Activated CD4-positive, alpha-beta T cell treated with anti-CD3 and anti-CD28 coated beads for 36 hours (primary cell): ENCODE data around the gene SGPL1. TPM values are rescaled to one million over a fixed set of nuclear protein-coding genes. Genes with fewer than 3 reads are reported as not detected.

Experiments used
- ATAC-seq: fragments of 200-7000 bp; cut with Tn5 transposase; one replicate; pipeline ENCODE4 v1.10.0; 2021; ENCODE audit warnings: mild to moderate bottlenecking, moderate library complexity
- CTCF ChIA-PET: fragments of 350-600 bp; sonication (Branson Sonifier 250); formaldehyde crosslinking; loops from one replicate; lab custom pipeline; 2021; ENCODE audit warnings: antibody characterized with exemption; lab: Charles Lee
- POLR2A ChIA-PET: fragments of 350-600 bp; sonication (Branson Sonifier 250); formaldehyde crosslinking; loops from one replicate; lab custom pipeline; 2021; ENCODE audit warnings: antibody characterized with exemption, inconsistent platforms; lab: Charles Lee
- DNase-seq: peaks from one replicate; pipeline ENCODE4 v3.0.0-alpha.2; 2020
- H3K27ac Mint-ChIP-seq: one replicate; pipeline ENCODE4 v1.8.0; 2021; ENCODE audit warnings: mixed read lengths
- H3K27me3 Mint-ChIP-seq: one replicate; pipeline ENCODE4 v1.8.0; 2021; ENCODE audit warnings: mixed read lengths
- H3K36me3 Mint-ChIP-seq: one replicate; pipeline ENCODE4 v1.8.0; 2021; ENCODE audit warnings: low read depth, mixed read lengths
- H3K4me1 Mint-ChIP-seq: one replicate; pipeline ENCODE4 v1.8.0; 2021; ENCODE audit warnings: mixed read lengths
- H3K4me3 Mint-ChIP-seq: one replicate; pipeline ENCODE4 v1.8.0; 2021; ENCODE audit warnings: mild to moderate bottlenecking, moderate library complexity, mixed read lengths
- H3K9me3 Mint-ChIP-seq: one replicate; pipeline ENCODE4 v1.8.0; 2021; ENCODE audit warnings: low read depth, mixed read lengths
- intact Hi-C, 2 experiments: fragments of 100-400 bp; cut with DNase I in 1 of 2; cut with micrococcal nuclease in 1 of 2; formaldehyde crosslinking; loops; one replicate each; pipeline versions ENCODE4 v1.14.2 to v1.15.1; 2022 to 2024; cut with DNase I, micrococcal nuclease
- total RNA-seq, 2 experiments: library from RNA; stranded (reverse); gene quantifications; one replicate each; pipeline ENCODE4 v1.2.3, GENCODE V29; 2021

SGPL1 gene
- total RNA-seq, 2 experiments from 2014 or later = 33.7 to 48.7 TPM

GRCh38 chr10:70803775-70804420, 11.8 kb upstream of the SGPL1 start:
- H3K27ac Mint-ChIP-seq = no peak overlapping the region
- no peaks in the 10 kb centered on the region for H3K4me1 Mint-ChIP-seq
- ChIA-PET CTCF (interaction anchor here (0.6 kb wide), 4 partner anchors 23 to 267 kb away, joined by 3 to 4 read pairs (median 3); no protein-coding TSS in a partner anchor), POLR2A (no interaction called here)
- intact Hi-C loops = no loop called here
- ATAC-seq (no peak), DNase-seq (no peak)
- H3K27me3 Mint-ChIP-seq = peaks cover 16% of the 10 kb centered on the region
- H3K36me3 Mint-ChIP-seq = no peaks in the 10 kb centered on the region
- no peaks in the 10 kb centered on the region for H3K9me3 Mint-ChIP-seq
- no peak overlapping the region for H3K4me3 Mint-ChIP-seq

DNA sequence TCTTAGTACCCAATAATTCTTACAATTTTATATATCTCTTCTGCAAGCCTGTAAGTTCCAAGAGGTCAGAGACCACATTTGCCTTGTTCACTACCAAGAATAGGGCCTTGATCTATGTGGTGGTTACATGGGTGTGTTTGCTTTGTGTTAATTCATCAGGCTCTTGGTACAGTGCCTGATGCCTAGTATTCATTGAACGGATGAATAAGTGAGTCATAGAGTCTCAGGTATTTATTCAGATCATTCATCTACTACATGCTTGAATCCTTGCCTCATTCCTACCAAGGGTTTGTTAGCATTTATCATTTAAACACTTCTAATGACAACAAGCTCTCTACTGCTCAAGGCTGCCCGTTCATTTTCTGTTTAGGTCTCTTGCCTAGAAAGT, 11.3 kb upstream of the SGPL1 start:
- Mint-ChIP-seq H3K36me3 (no peaks in the 10 kb centered on the region), H3K4me1 (no peaks in the 10 kb centered on the region), H3K27me3 (peaks cover 14% of the 10 kb centered on the region), H3K27ac (no peak overlapping the region), H3K9me3 (no peaks in the 10 kb centered on the region), H3K4me3 (no peak overlapping the region)
- DNase-seq (no peak), ATAC-seq (no peak)
- ChIA-PET POLR2A (no interaction called here), CTCF (interaction anchor here (0.6 kb wide), 1 partner anchor 174 kb away, joined by 3 read pairs; no protein-coding TSS in a partner anchor)
- intact Hi-C loops = no loop called here

DNA sequence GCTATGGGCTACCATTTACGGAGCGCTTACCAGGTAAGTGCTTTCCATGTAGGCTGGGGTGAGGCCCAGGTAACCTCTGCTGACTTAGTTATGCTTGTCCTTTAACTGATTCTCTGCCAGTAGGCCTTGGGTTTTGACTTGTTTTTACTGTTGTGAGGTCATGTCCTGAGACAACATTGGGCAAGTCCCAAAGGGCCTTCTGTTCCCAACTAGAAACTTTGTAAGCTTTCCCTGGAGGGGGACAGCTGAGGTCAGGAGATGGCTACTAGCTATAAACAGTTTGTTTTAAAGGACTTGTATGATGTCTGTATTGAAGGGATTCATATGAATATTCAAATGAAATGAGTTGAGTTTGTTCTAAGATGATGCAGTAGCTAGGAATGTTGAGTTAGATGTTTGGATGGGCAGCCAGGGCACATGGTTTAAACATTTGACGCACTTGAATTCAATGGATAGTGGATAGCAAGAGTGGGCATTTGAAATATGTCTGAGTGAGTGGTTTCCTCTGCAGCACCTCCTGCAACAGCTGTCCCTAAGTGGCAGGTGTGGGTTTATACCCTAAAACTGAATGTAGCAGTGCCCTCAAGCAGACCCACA, 10.0 kb upstream of the SGPL1 start:
- Mint-ChIP-seq H3K36me3 (no peaks in the 10 kb centered on the region), H3K27me3 (peaks cover 8% of the 10 kb centered on the region), H3K4me3 (no peak overlapping the region), H3K4me1 (no peaks in the 10 kb centered on the region), H3K27ac (no peak overlapping the region), H3K9me3 (no peaks in the 10 kb centered on the region)
- no peak for ATAC-seq
- no peak for DNase-seq
- ChIA-PET CTCF (interaction anchor here (0.6 to 1.4 kb wide), 3 partner anchors 98 to 344 kb away, joined by 4 to 5 read pairs (median 4); no protein-coding TSS in a partner anchor), POLR2A (no interaction called here)
- intact Hi-C loops = no loop called here

GRCh38 chr10:70806841-70807240, 8.9 kb upstream of the SGPL1 start:
- Mint-ChIP-seq H3K27me3 (peaks cover 8% of the 10 kb centered on the region), H3K36me3 (no peaks in the 10 kb centered on the region), H3K4me1 (no peaks in the 10 kb centered on the region), H3K27ac (no peak overlapping the region), H3K9me3 (no peaks in the 10 kb centered on the region), H3K4me3 (no peak overlapping the region)
- DNase-seq = no peak
- ATAC-seq = no peak
- intact Hi-C loops = no loop called here
- ChIA-PET POLR2A (interaction anchor here (0.6 kb wide), 1 partner anchor 426 kb away, joined by 4 read pairs; no protein-coding TSS in a partner anchor), CTCF (interaction anchor here (1.4 kb wide), 1 partner anchor 97 kb away, joined by 4 read pairs; no protein-coding TSS in a partner anchor)

DNA sequence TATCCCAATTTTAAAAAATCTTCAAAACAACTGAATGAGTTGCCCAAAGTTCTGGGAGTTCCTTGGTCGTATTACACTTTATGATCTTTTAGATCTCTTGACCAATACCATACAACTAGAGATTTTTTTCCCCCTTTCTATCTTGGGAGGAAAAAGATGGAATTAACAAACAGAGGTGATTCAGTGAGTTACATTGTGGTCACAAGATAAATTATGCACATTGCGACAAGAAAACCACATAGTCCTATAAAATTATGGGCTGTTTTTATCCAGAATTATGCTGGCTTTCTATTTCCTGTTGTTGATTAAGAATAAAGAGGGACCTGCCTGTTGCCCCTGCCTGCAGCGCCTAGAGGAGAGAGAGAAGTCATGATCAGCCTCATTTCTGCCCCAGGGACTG, 8.2 kb upstream of the SGPL1 start:
- Mint-ChIP-seq H3K4me3 (no peak overlapping the region), H3K36me3 (no peaks in the 10 kb centered on the region), H3K27me3 (peaks cover 6% of the 10 kb centered on the region), H3K27ac (no peak overlapping the region), H3K4me1 (no peaks in the 10 kb centered on the region), H3K9me3 (no peaks in the 10 kb centered on the region)
- no peak for ATAC-seq
- intact Hi-C loops = no loop called here
- no peak for DNase-seq
- POLR2A ChIA-PET = no interaction called here
- CTCF ChIA-PET = interaction anchor here (1.6 kb wide), 1 partner anchor 256 kb away, joined by 3 read pairs; no protein-coding TSS in a partner anchor

- Mint-ChIP-seq H3K27me3 (peaks cover 2% of the 10 kb centered on the region), H3K9me3 (no peaks in the 10 kb centered on the region), H3K36me3 (no peaks in the 10 kb centered on the region), H3K4me3 (no peak overlapping the region), H3K27ac (no peak overlapping the region), H3K4me1 (peaks cover under 1% of the 10 kb centered on the region)
- ChIA-PET POLR2A (no interaction called here), CTCF (interaction anchor here (1.3 to 1.6 kb wide), 2 partner anchors 69 to 258 kb away, joined by 3 to 4 read pairs; no protein-coding TSS in a partner anchor)
- ATAC-seq = no peak
- intact Hi-C loops = no loop called here
- DNase-seq = no peak
Observed at GRCh38 chr10:70809011-70809611, 6.6 kb upstream of the SGPL1 start.

DNA sequence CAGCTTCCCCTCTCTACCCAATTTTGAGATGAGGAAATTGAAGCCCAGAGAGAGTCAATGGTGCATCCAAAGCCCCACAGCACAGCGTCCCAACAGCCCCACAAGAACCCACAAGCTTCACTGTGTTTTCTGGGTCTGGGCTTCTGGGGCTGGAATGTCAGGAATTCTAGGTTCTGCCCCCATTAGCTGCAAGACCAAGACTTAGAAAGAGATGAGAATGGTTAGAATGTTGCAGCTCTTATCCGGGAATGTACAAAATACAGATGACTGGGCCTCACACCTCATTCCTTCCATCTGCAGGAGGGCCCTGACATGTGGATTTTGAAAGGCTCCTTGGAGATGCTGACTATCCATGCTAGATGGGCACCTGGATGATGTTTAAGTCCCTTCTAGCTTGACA, 6.0 kb upstream of the SGPL1 start:
- no peaks in the 10 kb centered on the region for H3K9me3 Mint-ChIP-seq
- DNase-seq (no peak), ATAC-seq (no peak)
- POLR2A ChIA-PET = interaction anchor here (0.6 kb wide), 1 partner anchor 78 kb away, joined by 7 read pairs; no protein-coding TSS in a partner anchor
- intact Hi-C loops = loop anchor here in 1 of 2 experiments (10.0 kb wide), 1 partner anchor 405 kb away; the partner anchor contains the start of gene UNC5B
- CTCF ChIA-PET = interaction anchor here (0.6 to 1.3 kb wide), 2 partner anchors 8 to 69 kb away, joined by 3 to 4 read pairs; no protein-coding TSS in a partner anchor
- no peak overlapping the region for H3K27ac Mint-ChIP-seq
- no peak overlapping the region for H3K4me3 Mint-ChIP-seq
- peaks cover 6% of the 10 kb centered on the region for H3K4me1 Mint-ChIP-seq
- no peaks in the 10 kb centered on the region for H3K36me3 Mint-ChIP-seq
- H3K27me3 Mint-ChIP-seq = peaks cover 2% of the 10 kb centered on the region

DNA sequence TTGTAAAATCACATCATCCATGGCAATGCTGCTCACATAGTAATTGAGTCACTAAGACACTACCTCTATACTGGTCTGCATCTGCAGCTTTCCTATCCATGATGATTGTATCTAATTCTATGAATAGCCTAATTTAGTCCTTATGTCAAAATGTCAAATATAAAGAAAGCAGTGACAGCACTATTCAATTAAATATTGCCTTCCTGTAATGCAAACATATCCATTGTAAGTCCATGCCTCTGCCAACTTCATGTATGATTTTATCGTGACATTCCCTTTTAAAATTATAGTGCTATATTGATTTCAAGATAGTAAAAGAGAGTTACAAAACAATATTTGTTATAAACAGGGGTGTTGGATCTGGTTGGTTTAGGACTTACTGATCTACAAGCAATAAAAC, 4.8 kb upstream of the SGPL1 start:
- ATAC-seq = no peak
- peaks cover 8% of the 10 kb centered on the region for H3K4me1 Mint-ChIP-seq
- intact Hi-C loops = loop anchor here in 1 of 2 experiments (10.0 kb wide), 1 partner anchor 404 kb away; the partner anchor contains the start of gene UNC5B
- no peak for DNase-seq
- no peaks in the 10 kb centered on the region for H3K9me3 Mint-ChIP-seq
- H3K4me3 Mint-ChIP-seq = no peak overlapping the region
- ChIA-PET POLR2A (no interaction called here), CTCF (no interaction called here)
- no peak overlapping the region for H3K27ac Mint-ChIP-seq
- H3K36me3 Mint-ChIP-seq = no peaks in the 10 kb centered on the region
- H3K27me3 Mint-ChIP-seq = peaks cover 2% of the 10 kb centered on the region

- intact Hi-C loops = loop anchor here in 1 of 2 experiments (10.0 kb wide), 1 partner anchor 403 kb away; the partner anchor contains the start of gene UNC5B
- ATAC-seq = no peak
- POLR2A ChIA-PET = no interaction called here
Observed at GRCh38 chr10:70811881-70812280, 3.9 kb upstream of the SGPL1 start.

DNA sequence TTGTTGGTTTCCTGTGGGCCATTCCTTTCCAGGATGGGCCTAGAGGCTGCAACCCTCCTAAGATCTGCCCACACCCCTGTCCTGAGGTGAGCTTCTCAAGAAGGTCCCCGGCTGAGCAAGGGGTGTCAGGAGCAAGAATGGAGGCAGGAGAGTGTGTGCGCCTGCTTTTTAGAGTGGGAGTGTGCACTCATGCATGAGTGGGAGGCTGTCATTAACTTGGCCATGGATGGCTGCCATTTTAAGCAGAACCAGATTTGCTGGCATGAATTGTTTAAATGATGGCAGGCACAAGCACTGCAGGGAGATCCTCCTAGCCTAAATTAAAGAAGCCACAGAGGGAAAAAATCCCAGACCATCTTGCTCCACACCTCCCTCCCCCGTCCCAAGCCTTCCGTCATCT, 2.9 kb upstream of the SGPL1 start:
- Mint-ChIP-seq H3K9me3 (no peaks in the 10 kb centered on the region), H3K27ac (no peak overlapping the region), H3K36me3 (peaks cover 7% of the 10 kb centered on the region), H3K4me1 (peaks cover 13% of the 10 kb centered on the region), H3K4me3 (no peak overlapping the region), H3K27me3 (no peaks in the 10 kb centered on the region)
- DNase-seq = no peak
- no peak for ATAC-seq
- CTCF ChIA-PET = interaction anchor here (0.6 kb wide), 1 partner anchor 242 kb away, joined by 3 read pairs; no protein-coding TSS in a partner anchor
- intact Hi-C loops = loop anchor here in 1 of 2 experiments (10.0 kb wide), 1 partner anchor 402 kb away; the partner anchor contains the start of gene UNC5B
- POLR2A ChIA-PET = no interaction called here

More at GRCh38 chr10:70811881-70812280, 3.9 kb upstream of the SGPL1 start:
- Mint-ChIP-seq H3K27ac (no peak overlapping the region), H3K36me3 (peaks cover 2% of the 10 kb centered on the region), H3K27me3 (peaks cover 2% of the 10 kb centered on the region), H3K4me1 (peaks cover 8% of the 10 kb centered on the region), H3K9me3 (no peaks in the 10 kb centered on the region), H3K4me3 (no peak overlapping the region)
- CTCF ChIA-PET = no interaction called here
- DNase-seq = no peak

DNA sequence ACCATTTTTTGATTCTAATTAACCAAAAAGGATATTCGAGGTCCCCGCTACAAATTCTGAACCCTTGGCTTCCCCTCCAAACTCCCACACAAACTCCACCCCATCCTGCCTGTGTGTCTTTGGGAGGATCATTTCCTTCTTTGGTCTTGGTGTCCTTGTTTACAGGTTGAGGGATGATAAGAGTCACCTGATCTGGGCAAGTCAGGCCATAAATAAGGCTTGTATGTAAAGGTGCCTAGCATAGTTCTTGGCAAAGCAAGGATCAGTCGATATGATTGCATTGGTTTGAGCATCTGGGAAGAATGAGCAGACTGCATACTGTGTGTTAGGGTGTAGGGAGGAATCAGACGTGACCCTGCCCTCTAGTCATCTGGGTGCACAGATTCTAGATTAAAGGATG, 1.6 kb upstream of the SGPL1 start:
- Mint-ChIP-seq H3K4me1 (peaks cover 26% of the 10 kb centered on the region), H3K36me3 (peaks cover 17% of the 10 kb centered on the region), H3K9me3 (no peaks in the 10 kb centered on the region), H3K4me3 (peak overlapping the region; percentile 0), H3K27me3 (no peaks in the 10 kb centered on the region), H3K27ac (no peak overlapping the region)
- ChIA-PET POLR2A (no interaction called here), CTCF (interaction anchor here (1.0 to 8.2 kb wide), 3 partner anchors 19 to 352 kb away, joined by 3 to 74 read pairs (median 3); no protein-coding TSS in a partner anchor)
- intact Hi-C loops = loop anchor here in 1 of 2 experiments (2.0 to 10.0 kb wide), 3 partner anchors 75 to 401 kb away; partner anchors contain the start of genes PCBD1 and UNC5B
- ATAC-seq (no peak), DNase-seq (no peak)
